Thoracic aorta (tissue), 2 donors: ENCODE measurements around the gene SNX1. TPM values are rescaled to one million over a fixed set of nuclear protein-coding genes. Genes with fewer than 3 reads are reported as not detected.
A peak's percentile ranks its signal among the peaks of the same experiment; 100 is the strongest.

Source experiments
- ATAC-seq: fragments of 150-250 bp; one replicate; pipeline ENCODE4 v1.8.0; 2017; ENCODE audit warnings: low read depth; ENCODE audit not compliant: insufficient number of reproducible peaks, low FRiP score
- DNase-seq: peaks from one replicate; pipeline ENCODE4 v3.0.0-alpha.2; 2020; ENCODE audit warnings: low spot score
- H3K27ac ChIP-seq, 2 donors: fragments of 200-600 bp; sonication (generic); 1 replicate in 1 of 2; 2 replicates in 1 of 2; pipeline ENCODE4 v1.5.1; 2016; ENCODE audit warnings: mild to moderate bottlenecking in 2 of 2, moderate library complexity in 2 of 2
- H3K27me3 ChIP-seq: fragments of 200-600 bp; sonication (generic); replicated peaks from 2 replicates; pipeline ENCODE4 v1.6.0; 2016; ENCODE audit warnings: mild to moderate bottlenecking; ENCODE audit not compliant: insufficient read depth
- H3K36me3 ChIP-seq: fragments of 200-600 bp; sonication (generic); one replicate; pipeline ENCODE4 v1.5.1; 2016
- H3K4me1 ChIP-seq, 2 donors: fragments of 200-600 bp; sonication (generic); 1 replicate in 1 of 2; 2 replicates in 1 of 2; pipeline versions ENCODE4 v1.5.1 to v1.6.0; 2016; ENCODE audit warnings: low read depth in 2 of 2, mild to moderate bottlenecking in 1 of 2; ENCODE audit not compliant: control insufficient read depth in 1 of 2
- H3K4me3 ChIP-seq: fragments of 200-600 bp; sonication (generic); 2 replicates; pipeline ENCODE4 v1.5.1; 2016; ENCODE audit warnings: mild to moderate bottlenecking
- H3K9me3 ChIP-seq: fragments of 200-600 bp; sonication (generic); 2 replicates; pipeline ENCODE4 v1.5.1; 2016
- total RNA-seq, 2 donors: library from RNA; depleted of rRNA; stranded (reverse); fragments of >200 nt; gene quantifications; one replicate each; pipeline versions ENCODE4 v1.1.0 to v1.2.3, GENCODE V29; 2016
- TF ChIP-seq, protein P1 (sequence below): fragments of 200-600 bp; sonication (generic); IDR thresholded peaks from one replicate; pipeline ENCODE4 v1.5.1; 2019; ENCODE audit warnings: antibody characterized with exemption

Gene SNX1
- total RNA-seq, 2 donors from 2014 or later: 47.2 to 104 TPM

DNA sequence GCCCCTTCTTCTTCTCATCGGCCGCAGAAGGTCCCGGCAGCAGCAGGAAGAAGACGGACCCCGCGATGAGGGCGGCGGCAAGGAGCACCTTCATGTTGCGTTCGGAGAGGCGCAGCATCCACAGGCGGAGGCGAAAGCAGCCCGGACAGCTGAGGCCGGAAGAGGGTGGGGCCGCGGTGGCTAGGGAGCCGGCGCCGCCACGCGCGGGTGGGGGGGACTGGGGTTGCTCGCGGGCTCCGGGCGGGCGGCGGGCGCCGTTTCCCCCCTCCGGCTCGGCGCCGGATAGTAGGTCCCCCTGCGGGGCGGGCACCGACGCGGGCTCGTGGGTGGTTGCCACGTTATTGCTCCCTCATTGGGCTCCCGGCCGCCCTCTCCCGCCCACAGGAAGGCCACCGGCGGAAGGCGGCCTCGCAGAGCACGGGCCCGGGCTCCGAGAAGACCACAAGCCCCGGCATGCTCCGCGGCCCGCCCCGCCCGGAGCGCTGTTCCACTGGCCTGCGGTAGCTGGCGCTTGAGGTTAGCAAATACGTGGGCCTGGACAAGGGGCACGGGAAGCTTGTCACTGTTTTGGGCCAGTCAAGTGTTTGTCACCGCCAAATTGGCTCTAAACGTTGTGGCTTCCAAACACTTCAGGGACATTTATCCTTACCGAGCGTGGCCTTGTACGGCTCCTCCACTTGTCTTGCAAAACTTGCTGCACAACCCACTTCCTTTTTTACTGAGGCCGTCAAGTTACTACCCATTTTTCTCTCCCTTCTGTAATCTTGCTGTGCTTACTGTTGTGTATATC, 67.3 kb downstream of the SNX1 start, which contains the start of gene PPIB:
PPIB (minus strand) TSS at position 154 of the 790 bp plus-strand sequence; CDS start at position 118, 36 bp downstream.
- no peaks in the 10 kb centered on the region for H3K27me3 ChIP-seq
- H3K9me3 ChIP-seq: no peaks in the 10 kb centered on the region
- TF ChIP-seq, protein P1, sequence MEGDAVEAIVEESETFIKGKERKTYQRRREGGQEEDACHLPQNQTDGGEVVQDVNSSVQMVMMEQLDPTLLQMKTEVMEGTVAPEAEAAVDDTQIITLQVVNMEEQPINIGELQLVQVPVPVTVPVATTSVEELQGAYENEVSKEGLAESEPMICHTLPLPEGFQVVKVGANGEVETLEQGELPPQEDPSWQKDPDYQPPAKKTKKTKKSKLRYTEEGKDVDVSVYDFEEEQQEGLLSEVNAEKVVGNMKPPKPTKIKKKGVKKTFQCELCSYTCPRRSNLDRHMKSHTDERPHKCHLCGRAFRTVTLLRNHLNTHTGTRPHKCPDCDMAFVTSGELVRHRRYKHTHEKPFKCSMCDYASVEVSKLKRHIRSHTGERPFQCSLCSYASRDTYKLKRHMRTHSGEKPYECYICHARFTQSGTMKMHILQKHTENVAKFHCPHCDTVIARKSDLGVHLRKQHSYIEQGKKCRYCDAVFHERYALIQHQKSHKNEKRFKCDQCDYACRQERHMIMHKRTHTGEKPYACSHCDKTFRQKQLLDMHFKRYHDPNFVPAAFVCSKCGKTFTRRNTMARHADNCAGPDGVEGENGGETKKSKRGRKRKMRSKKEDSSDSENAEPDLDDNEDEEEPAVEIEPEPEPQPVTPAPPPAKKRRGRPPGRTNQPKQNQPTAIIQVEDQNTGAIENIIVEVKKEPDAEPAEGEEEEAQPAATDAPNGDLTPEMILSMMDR: peak; percentile 34
- H3K4me1 ChIP-seq: peaks cover 20 to 36% of the 10 kb centered on the region in 2 donors
- H3K27ac ChIP-seq: peak within 1 kb of the TSS; percentile 88
- H3K4me3 ChIP-seq: peak within 1 kb of the TSS; percentile 94
- peaks cover 28% of the 10 kb centered on the region for H3K36me3 ChIP-seq
- ATAC-seq (peak; percentile 96), DNase-seq (peak; percentile 89)

GRCh38 chr15:64163659-64164362, 68.0 kb downstream of the SNX1 start:
- TF ChIP-seq, protein P1: no peak
- peaks cover 21% of the 10 kb centered on the region for H3K36me3 ChIP-seq
- no peaks in the 10 kb centered on the region for H3K27me3 ChIP-seq
- ATAC-seq: no peak
- no peak for DNase-seq
- H3K27ac ChIP-seq: peak overlapping the region; percentile 82 to 88
- peak overlapping the region; percentile 94 for H3K4me3 ChIP-seq
- H3K9me3 ChIP-seq: no peaks in the 10 kb centered on the region
- H3K4me1 ChIP-seq: peaks cover 20 to 36% of the 10 kb centered on the region in 2 donors

DNA sequence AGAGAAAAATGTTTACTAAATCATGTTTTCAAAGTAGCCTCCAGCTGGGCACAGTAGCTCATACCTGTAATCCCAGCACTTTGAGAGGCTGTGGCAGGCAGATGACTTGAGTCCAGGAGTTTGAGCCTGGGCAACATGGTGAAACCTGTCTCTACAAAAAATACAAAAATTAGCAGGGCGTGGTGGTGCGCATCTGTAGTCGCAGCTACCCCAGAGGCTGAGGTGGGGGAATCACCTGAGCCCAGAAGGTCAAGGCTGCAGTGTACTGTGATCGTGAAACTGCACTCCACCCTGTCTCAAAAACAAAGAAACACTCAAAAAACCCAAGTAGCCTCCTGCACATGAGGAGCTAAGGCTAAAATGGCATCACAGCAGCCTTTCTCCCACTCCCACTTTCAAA, 68.7 kb downstream of the SNX1 start:
- no peak for ATAC-seq
- no peak for DNase-seq
- Histone ChIP-seq H3K27ac (no peak overlapping the region), H3K9me3 (no peaks in the 10 kb centered on the region), H3K36me3 (peaks cover 14% of the 10 kb centered on the region), H3K27me3 (no peaks in the 10 kb centered on the region), H3K4me3 (no peak overlapping the region), H3K4me1 (peaks cover 20 to 35% of the 10 kb centered on the region in 2 donors)
- TF ChIP-seq, protein P1: no peak

DNA sequence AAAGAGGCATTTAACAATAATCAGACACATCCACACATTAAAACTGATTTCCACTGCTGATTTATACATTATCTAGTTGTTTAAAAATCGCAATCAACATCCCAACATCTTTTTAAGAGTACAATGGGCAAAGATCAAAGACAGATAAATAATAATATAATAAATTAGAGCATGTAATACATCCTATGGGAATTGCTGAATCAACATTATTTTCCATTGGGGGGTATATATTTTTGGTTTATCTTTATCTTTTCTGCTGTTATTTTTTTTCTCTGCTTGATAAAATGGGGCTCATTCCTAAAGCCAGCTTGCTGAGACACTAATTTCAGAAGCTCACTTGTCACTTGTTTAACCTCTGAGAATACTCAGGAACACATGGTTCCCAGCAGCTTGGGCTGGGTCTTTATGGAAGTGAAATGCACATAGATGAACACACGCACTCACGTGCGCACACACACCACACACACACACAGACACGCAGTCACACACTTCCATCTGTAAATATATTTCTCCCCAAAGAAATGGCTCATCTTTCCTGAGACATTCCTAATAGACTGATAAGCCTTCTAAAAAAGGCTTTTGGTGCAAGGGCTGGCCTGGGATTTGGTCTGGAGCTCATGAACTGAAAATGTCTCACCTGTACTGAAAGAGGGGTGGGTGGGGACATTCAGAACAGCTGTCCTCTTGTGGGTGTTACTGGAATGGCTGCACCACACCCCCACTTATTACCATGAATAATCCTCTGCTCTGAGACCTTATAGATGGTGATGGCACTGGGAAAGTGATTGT, 70.5 kb downstream of the SNX1 start:
- DNase-seq: no peak
- Histone ChIP-seq H3K27ac (no peak overlapping the region), H3K27me3 (no peaks in the 10 kb centered on the region), H3K9me3 (no peaks in the 10 kb centered on the region), H3K4me1 (peaks cover 8 to 16% of the 10 kb centered on the region in 2 donors), H3K4me3 (no peak overlapping the region), H3K36me3 (no peaks in the 10 kb centered on the region)
- no peak for ATAC-seq
- TF ChIP-seq, protein P1: no peak
